GM18909 (cell line): ENCODE measurements around the gene ZNF672.
"Not testable (repeated sequence)": the region's sequence is repeated elsewhere in the genome, so short reads cannot be mapped to it uniquely, and the experiment has no call there.

ENCODE experiments used
- ATAC-seq: cut with Tn5 transposase; IDR thresholded peaks from one replicate; pipeline ENCODE4 v1.9.1; 2021; ENCODE audit warnings: mild to moderate bottlenecking; ENCODE audit not compliant: unreplicated experiment, poor library complexity

ZNF672 gene

DNA sequence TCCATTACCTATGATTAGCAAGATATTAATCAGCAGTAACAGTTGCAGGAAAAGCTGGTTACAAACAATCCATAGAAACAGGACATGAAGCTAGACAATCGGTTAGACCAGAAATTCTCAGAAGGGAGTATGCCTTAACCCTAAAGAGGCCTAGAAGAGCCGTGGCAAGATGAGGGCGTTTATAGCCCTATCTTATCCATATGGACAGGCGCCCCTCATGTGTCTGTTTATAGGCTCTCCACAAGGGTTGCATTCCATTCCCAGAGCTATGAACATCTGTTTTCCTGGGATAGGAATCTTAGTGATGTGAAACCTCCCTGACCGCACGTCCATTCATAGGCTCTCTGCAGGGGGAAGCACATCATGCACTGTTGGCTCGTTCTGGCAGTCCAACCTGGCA, 44.4 kb downstream of the ZNF672 start:
- not testable (repeated sequence) for ATAC-seq

DNA sequence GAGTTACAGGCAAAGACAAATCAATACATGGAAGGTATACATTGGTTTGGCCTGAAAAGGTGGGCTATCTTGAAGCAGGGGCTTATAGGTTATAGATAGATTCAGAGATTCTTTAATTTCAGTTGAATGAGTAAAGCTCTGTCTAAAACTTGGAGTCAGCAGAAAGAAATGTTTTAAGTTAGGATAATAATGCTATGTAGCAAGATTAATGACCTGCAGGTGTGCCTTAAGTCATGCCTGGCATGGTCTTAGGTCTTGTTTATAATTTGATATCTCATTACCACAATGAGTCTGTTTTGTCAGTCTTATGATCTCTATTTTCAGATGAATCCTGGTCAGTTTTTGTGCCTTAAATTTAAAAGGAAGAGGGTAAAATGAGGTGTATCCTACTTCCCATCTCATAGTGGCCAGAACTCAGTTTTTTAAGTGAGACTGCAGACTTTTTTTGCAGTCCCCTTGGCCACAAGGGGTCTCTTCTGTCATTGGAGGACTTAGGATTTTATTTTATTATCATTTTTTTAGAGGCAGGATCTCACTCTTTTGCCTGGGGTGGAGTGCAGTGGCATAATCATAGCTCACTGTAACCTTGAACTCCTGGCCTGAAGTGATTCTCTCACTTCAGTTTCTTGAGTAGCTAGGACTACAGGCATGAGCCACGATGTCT, 46.7 kb downstream of the ZNF672 start:
- no peak for ATAC-seq

GRCh38 chr1:248885646-248886045, 47.6 kb downstream of the ZNF672 start:
- ATAC-seq: no peak

DNA sequence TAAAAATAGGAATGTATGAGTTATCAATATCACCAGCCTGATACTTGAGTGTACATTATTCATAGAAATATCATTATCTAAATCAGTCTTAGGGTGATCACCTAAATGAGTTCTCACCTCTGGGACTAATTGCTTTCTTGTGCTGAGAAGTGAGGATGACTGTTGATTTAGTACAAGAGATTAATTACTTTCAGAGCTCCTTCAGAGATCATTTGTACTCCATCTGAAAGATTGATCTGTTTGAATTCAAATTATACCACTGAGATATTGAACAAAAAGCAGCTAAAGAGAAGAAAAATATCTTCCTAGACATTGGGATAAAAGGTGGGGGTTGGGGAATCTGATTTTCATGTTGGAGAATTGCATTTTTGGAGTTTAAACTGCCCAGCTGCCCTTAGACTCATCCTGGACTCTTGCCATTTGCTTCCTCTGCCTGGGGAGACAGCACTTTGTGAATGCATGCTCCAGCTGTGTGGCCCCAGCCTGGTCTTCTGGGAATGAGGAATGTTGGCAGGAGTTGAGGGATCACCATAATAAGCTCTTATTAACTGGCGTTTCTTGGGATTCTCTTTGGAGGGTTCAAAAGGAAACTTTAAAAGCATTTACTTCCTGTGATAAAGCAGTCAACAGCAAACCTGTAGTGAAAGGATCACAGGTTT, 48.3 kb downstream of the ZNF672 start:
- no peak for ATAC-seq

- ATAC-seq: not testable (repeated sequence)
These were observed 51.9 kb downstream of the ZNF672 start for GRCh38 chr1:248889914-248890243.

- no peak for ATAC-seq
These were observed 52.8 kb downstream of the ZNF672 start for GRCh38 chr1:248890549-248891498.

DNA sequence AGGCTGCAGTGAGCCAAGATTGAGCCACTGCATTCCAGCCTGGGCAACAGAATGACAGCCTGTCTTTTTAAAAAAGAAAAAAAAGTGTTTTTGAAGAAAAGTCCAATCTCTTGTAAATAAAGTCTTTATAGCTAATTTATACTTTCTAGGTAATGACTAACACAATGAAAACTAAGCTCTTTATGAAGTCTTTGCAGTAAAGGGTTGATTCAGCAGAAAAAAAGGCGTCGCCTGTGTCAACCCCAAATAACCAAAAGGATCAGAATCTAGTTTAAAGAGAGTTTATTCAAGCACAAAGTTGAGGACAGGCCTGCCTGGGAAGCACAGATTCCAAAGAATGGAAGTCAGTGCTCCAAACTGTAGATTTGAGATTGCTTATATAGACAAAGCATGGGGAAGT, 53.7 kb downstream of the ZNF672 start:
- no peak for ATAC-seq

DNA sequence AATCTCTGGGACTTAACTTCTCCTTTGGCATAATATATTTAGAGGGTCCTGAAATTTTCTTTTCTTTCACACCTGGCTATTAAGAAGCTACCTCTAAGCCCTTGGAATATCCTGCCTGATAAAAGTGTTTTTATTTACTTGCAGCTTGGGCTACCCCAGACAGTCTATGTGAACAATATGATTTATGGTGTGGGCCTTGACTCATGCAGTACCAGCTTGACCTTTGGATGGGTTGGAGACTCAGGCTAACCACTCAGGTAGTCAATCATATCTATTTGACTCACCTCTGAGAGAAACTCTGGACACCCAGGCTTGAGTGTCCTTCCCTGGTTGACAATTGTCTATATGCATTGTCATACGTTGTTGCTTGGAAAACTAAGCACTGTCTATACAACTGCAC, 54.6 kb downstream of the ZNF672 start:
- ATAC-seq: no peak

- no peak for ATAC-seq
These were observed 56.8 kb downstream of the ZNF672 start for GRCh38 chr1:248894837-248895236.

DNA sequence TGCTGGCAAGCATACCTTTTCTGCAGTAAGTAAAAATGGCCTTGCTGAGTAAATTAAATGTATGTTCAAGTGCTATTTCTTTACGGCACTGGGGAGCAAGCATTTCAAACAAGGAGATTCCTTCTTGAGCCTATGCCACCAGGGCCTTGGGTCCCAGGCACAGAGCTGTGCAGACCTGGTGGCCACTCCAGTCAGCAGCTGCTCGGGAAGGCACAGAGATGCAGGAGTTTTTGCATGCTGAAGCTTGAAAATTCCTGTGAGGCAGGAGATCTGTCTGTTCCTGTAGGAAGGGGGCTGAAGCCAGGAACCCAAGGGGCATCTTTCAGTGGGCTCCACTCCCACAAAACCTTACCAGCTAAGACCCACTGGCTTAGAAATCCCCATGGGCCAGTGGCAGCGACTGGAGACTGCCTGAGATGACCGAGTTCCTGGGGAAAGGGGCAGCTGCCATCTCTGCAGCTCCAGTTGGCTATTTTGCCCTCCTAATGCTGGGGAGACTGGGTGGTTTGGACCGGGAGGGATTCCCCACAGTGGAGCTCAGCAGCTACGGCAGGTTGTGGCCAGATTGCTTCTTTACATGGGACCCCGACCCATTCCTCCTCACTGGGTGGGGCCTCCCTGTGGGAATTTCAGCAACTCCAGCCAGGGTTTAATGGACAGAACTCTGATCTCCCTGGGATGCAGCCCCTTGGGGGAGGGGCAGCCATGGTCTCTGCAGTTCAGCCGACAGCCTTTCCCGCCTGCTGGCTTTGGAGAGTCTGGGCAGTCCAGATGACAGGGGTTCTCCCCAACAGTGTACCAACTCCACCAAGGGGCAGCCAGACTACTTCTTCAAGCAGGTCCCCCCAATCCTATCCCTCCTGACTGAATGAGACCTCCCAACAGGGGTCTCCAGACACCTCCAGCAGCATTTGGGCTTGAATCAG, 59.7 kb downstream of the ZNF672 start:
- no peak for ATAC-seq
